ENCODE measurements around the gene PAX6.

GRCh38 chr11:31768749-31769640, 42.1 kb downstream of the PAX6 start:
- TF ChIP-seq CREB1 (IDR thresholded peaks at IDR 0.05) (no peak), CREB1 (CRISPR knock-in tag; IDR thresholded peaks at IDR 0.05) (no peak), MYNN (CRISPR knock-in tag; IDR thresholded peaks at IDR 0.05; ENCODE audit: low read depth) (no peak), MTA3 (CRISPR knock-in tag; IDR thresholded peaks at IDR 0.05) (no peak), FOXK2 (IDR thresholded peaks at IDR 0.05) (no peak), ZNF253 (CRISPR knock-in tag; IDR thresholded peaks at IDR 0.05; ENCODE audit: borderline replicate concordance) (no peak)
